ENCODE measurements around the gene TCF3.
A peak's percentile ranks its signal among the peaks of the same experiment; 100 is the strongest.
"Not testable (repeated sequence)": the region's sequence is repeated elsewhere in the genome, so short reads cannot be mapped to it uniquely, and the experiment has no call there.

The TCF3 gene

GRCh38 chr19:1683869-1684572 lies 31.6 kb upstream of the TCF3 start:
- Mint-ChIP-seq H3K36me3 (ENCODE audit: insufficient read depth) (no peaks in the 10 kb centered on the region), H3K27ac (ENCODE audit: low read depth) (no peak overlapping the region), H3K9me3 (no peaks in the 10 kb centered on the region), H3K27me3 (peaks cover 58% of the 10 kb centered on the region), H3K4me1 (no peaks in the 10 kb centered on the region), H3K4me3 (no peak overlapping the region)
- no peak for DNase-seq (ENCODE audit: low spot score in 2 of 2)
- ATAC-seq (replicated peaks; ENCODE audit: extremely low read depth, poor library complexity, severe bottlenecking), result no peak

GRCh38 chr19:1680976-1681375 lies 28.6 kb upstream of the TCF3 start:
- no peaks in the 10 kb centered on the region for H3K9me3 Mint-ChIP-seq
- no peak for DNase-seq (ENCODE audit: low spot score in 2 of 2)
- peaks cover 62% of the 10 kb centered on the region for H3K27me3 Mint-ChIP-seq
- ATAC-seq (replicated peaks; ENCODE audit: extremely low read depth, poor library complexity, severe bottlenecking), result no peak
- peaks cover 1% of the 10 kb centered on the region for H3K36me3 Mint-ChIP-seq (ENCODE audit: insufficient read depth)
- H3K4me1 Mint-ChIP-seq, result no peaks in the 10 kb centered on the region
- H3K27ac Mint-ChIP-seq (ENCODE audit: low read depth), result no peak overlapping the region
- no peak overlapping the region for H3K4me3 Mint-ChIP-seq

- DNase-seq (ENCODE audit: low spot score in 2 of 2) (no peak), ATAC-seq (replicated peaks; ENCODE audit: extremely low read depth, poor library complexity, severe bottlenecking) (no peak)
- H3K4me1 Mint-ChIP-seq, result no peaks in the 10 kb centered on the region
- H3K27ac Mint-ChIP-seq (ENCODE audit: low read depth), result no peak overlapping the region
- H3K27me3 Mint-ChIP-seq, result peaks cover 83% of the 10 kb centered on the region
- H3K9me3 Mint-ChIP-seq, result no peaks in the 10 kb centered on the region
- H3K4me3 Mint-ChIP-seq, result no peak overlapping the region
- H3K36me3 Mint-ChIP-seq (ENCODE audit: insufficient read depth), result peaks cover 3% of the 10 kb centered on the region
Measured at GRCh38 chr19:1678073-1678472, 25.7 kb upstream of the TCF3 start.

GRCh38 chr19:1676351-1677266 lies 24.2 kb upstream of the TCF3 start:
- Mint-ChIP-seq H3K36me3 (ENCODE audit: insufficient read depth) (peaks cover 3% of the 10 kb centered on the region), H3K27ac (ENCODE audit: low read depth) (no peak overlapping the region), H3K4me1 (no peaks in the 10 kb centered on the region), H3K9me3 (no peaks in the 10 kb centered on the region), H3K4me3 (no peak overlapping the region), H3K27me3 (peaks cover 73% of the 10 kb centered on the region)
- no peak for ATAC-seq (replicated peaks; ENCODE audit: extremely low read depth, poor library complexity, severe bottlenecking)
- no peak for DNase-seq (ENCODE audit: low spot score in 2 of 2)

- ATAC-seq (replicated peaks; ENCODE audit: extremely low read depth, poor library complexity, severe bottlenecking) (no peak), DNase-seq (ENCODE audit: low spot score in 2 of 2) (no peak)
- no peak overlapping the region for H3K4me3 Mint-ChIP-seq
- peaks cover 3% of the 10 kb centered on the region for H3K36me3 Mint-ChIP-seq (ENCODE audit: insufficient read depth)
- no peaks in the 10 kb centered on the region for H3K4me1 Mint-ChIP-seq
- no peaks in the 10 kb centered on the region for H3K9me3 Mint-ChIP-seq
- peaks cover 69% of the 10 kb centered on the region for H3K27me3 Mint-ChIP-seq
- H3K27ac Mint-ChIP-seq (ENCODE audit: low read depth), result no peak overlapping the region
Measured at GRCh38 chr19:1675633-1676350, 23.4 kb upstream of the TCF3 start.

GRCh38 chr19:1674293-1674679 lies 21.9 kb upstream of the TCF3 start:
- H3K27me3 Mint-ChIP-seq, result peaks cover 71% of the 10 kb centered on the region
- no peaks in the 10 kb centered on the region for H3K4me1 Mint-ChIP-seq
- ATAC-seq (replicated peaks; ENCODE audit: extremely low read depth, poor library complexity, severe bottlenecking) (no peak), DNase-seq (ENCODE audit: low spot score in 2 of 2) (no peak)
- H3K27ac Mint-ChIP-seq (ENCODE audit: low read depth), result no peak overlapping the region
- H3K9me3 Mint-ChIP-seq, result no peaks in the 10 kb centered on the region
- H3K36me3 Mint-ChIP-seq (ENCODE audit: insufficient read depth), result peaks cover 7% of the 10 kb centered on the region
- no peak overlapping the region for H3K4me3 Mint-ChIP-seq

- Mint-ChIP-seq H3K36me3 (ENCODE audit: insufficient read depth) (peaks cover 7% of the 10 kb centered on the region), H3K9me3 (no peaks in the 10 kb centered on the region), H3K4me1 (peaks cover 5% of the 10 kb centered on the region), H3K27me3 (peaks cover 71% of the 10 kb centered on the region), H3K4me3 (no peak overlapping the region), H3K27ac (ENCODE audit: low read depth) (no peak overlapping the region)
- ATAC-seq (replicated peaks; ENCODE audit: extremely low read depth, poor library complexity, severe bottlenecking), result no peak
- DNase-seq (ENCODE audit: low spot score in 2 of 2), result no peak
Measured at GRCh38 chr19:1673645-1674292, 21.4 kb upstream of the TCF3 start.

GRCh38 chr19:1672769-1673644 lies 20.6 kb upstream of the TCF3 start:
- peaks cover 71% of the 10 kb centered on the region for H3K27me3 Mint-ChIP-seq

GRCh38 chr19:1672038-1672768 lies 19.8 kb upstream of the TCF3 start:
- Mint-ChIP-seq H3K27ac (ENCODE audit: low read depth) (no peak overlapping the region), H3K27me3 (peaks cover 71% of the 10 kb centered on the region), H3K4me3 (peak overlapping the region; percentile 18), H3K9me3 (no peaks in the 10 kb centered on the region), H3K36me3 (ENCODE audit: insufficient read depth) (peaks cover 5% of the 10 kb centered on the region), H3K4me1 (peaks cover 16% of the 10 kb centered on the region)
- ATAC-seq (replicated peaks; ENCODE audit: extremely low read depth, poor library complexity, severe bottlenecking), result no peak
- DNase-seq (ENCODE audit: low spot score in 2 of 2), result peak in 1 of 2 donors; percentile 45

More at GRCh38 chr19:1672769-1673644, 20.6 kb upstream of the TCF3 start:
- DNase-seq (ENCODE audit: low spot score in 2 of 2), result no peak
- Mint-ChIP-seq H3K4me3 (peak overlapping the region; percentile 18), H3K27ac (ENCODE audit: low read depth) (no peak overlapping the region), H3K9me3 (no peaks in the 10 kb centered on the region), H3K4me1 (peaks cover 12% of the 10 kb centered on the region), H3K36me3 (ENCODE audit: insufficient read depth) (peaks cover 7% of the 10 kb centered on the region)
- no peak for ATAC-seq (replicated peaks; ENCODE audit: extremely low read depth, poor library complexity, severe bottlenecking)

- ATAC-seq (replicated peaks; ENCODE audit: extremely low read depth, poor library complexity, severe bottlenecking) (no peak), DNase-seq (ENCODE audit: low spot score in 2 of 2) (no peak)
- H3K27ac Mint-ChIP-seq (ENCODE audit: low read depth), result no peak overlapping the region
- no peak overlapping the region for H3K4me3 Mint-ChIP-seq
- H3K27me3 Mint-ChIP-seq, result peaks cover 67% of the 10 kb centered on the region
- peaks cover 16% of the 10 kb centered on the region for H3K4me1 Mint-ChIP-seq
- H3K9me3 Mint-ChIP-seq, result no peaks in the 10 kb centered on the region
- peaks cover 5% of the 10 kb centered on the region for H3K36me3 Mint-ChIP-seq (ENCODE audit: insufficient read depth)
Measured at GRCh38 chr19:1671716-1672037, 19.3 kb upstream of the TCF3 start.

- H3K36me3 Mint-ChIP-seq (ENCODE audit: insufficient read depth); DNase-seq (ENCODE audit: low spot score in 2 of 2); H3K4me3 Mint-ChIP-seq; H3K9me3 Mint-ChIP-seq; H3K27ac Mint-ChIP-seq (ENCODE audit: low read depth); ATAC-seq (replicated peaks; ENCODE audit: extremely low read depth, poor library complexity, severe bottlenecking): not testable (repeated sequence)
- peaks cover 60% of the 10 kb centered on the region for H3K27me3 Mint-ChIP-seq
- peaks cover 16% of the 10 kb centered on the region for H3K4me1 Mint-ChIP-seq
Measured at GRCh38 chr19:1670747-1671146, 18.3 kb upstream of the TCF3 start.
